HCT116 (cell line): ENCODE results near the gene AMPD1. TPM values are rescaled to one million over a fixed set of nuclear protein-coding genes. Genes with fewer than 3 reads are reported as not detected.

ENCODE experiments used
- ATAC-seq: fragments of 200-7000 bp; cut with Tn5 transposase; 2 replicates; pipeline ENCODE4 v1.9.1; 2020; ENCODE audit warnings: mild to moderate bottlenecking, moderate library complexity
- BruUV-seq: library from RNA; stranded (reverse); fragments of 400-500 nt; replicated peaks from 2 replicates; lab custom pipeline; 2021; lab: Mats Ljungman, UMichigan
- CTCF ChIA-PET: fragments of 300-600 bp; sonication (Branson Sonifier 250); formaldehyde crosslinking; loops from one replicate; lab custom pipeline; 2021; ENCODE audit warnings: antibody characterized with exemption; lab: Charles Lee
- POLR2A ChIA-PET: fragments of 300-600, 350-600 bp; sonication (Branson Sonifier 250); formaldehyde crosslinking; loops from one replicate; lab custom pipeline; 2021; ENCODE audit warnings: antibody characterized with exemption; lab: Charles Lee
- RAD21 ChIA-PET, 2 experiments: fragments of 300-600 bp; sonication (Branson Sonifier 250); formaldehyde crosslinking; loops; one replicate each; lab custom pipeline; 2023; ENCODE audit warnings: low total read pairs in 2 of 2; ENCODE audit not compliant: uncharacterized antibody in 2 of 2, unreplicated experiment in 2 of 2, low non-redundant PET in 1 of 2; lab: Charles Lee
- DNase-seq: peaks from one replicate; pipeline ENCODE4 v3.0.0-alpha.2; 2010; ENCODE audit warnings: low read depth, low spot score
- H2AFZ ChIP-seq: fragments of 200-600 bp; shearing (Covaris generic), sonication (generic); 2 replicates; pipeline ENCODE4 v1.6.1; 2017; ENCODE audit warnings: low read depth, mixed run types, mixed read lengths, antibody characterized with exemption, low read length; ENCODE audit not compliant: poor library complexity, severe bottlenecking
- H3K27ac ChIP-seq: 2 replicates; pipeline ENCODE4 v1.5.1; 2012; ENCODE audit warnings: low read depth, low read length
- H3K27me3 ChIP-seq: fragments of 200-600 bp; sonication (generic); 2 replicates; pipeline ENCODE4 v1.6.1; 2016; ENCODE audit warnings: mixed run types, low read length, mixed read lengths; ENCODE audit not compliant: insufficient read depth
- H3K36me3 ChIP-seq, 2 experiments: fragments of 200-500 bp in 1 of 2; fragments of 200-600 bp in 1 of 2; sonication (Bioruptor generic) in 1 of 2; sonication (generic) in 1 of 2; 2 replicates each; pipeline versions ENCODE4 v1.5.1 to v1.6.1; 2014 to 2016; ENCODE audit warnings: low read length in 2 of 2, inconsistent platforms in 1 of 2, mixed read lengths in 1 of 2, mixed run types in 1 of 2; ENCODE audit not compliant: insufficient read depth in 2 of 2, control insufficient read depth in 1 of 2
- H3K4me1 ChIP-seq, 2 experiments: fragments of 200-600 bp in 1 of 2; sonication (generic) in 1 of 2; 2 replicates each; pipeline versions ENCODE4 v1.5.1 to v1.6.1; 2012 to 2017; ENCODE audit warnings: low read length in 2 of 2, inconsistent platforms in 1 of 2, mild to moderate bottlenecking in 1 of 2, mixed read lengths in 1 of 2, mixed run types in 1 of 2, moderate library complexity in 1 of 2; ENCODE audit not compliant: insufficient read depth in 2 of 2, control insufficient read depth in 1 of 2
- H3K4me2 ChIP-seq: fragments of 200-600 bp; sonication (generic); 2 replicates; pipeline ENCODE4 v1.6.1; 2017; ENCODE audit warnings: mixed run types, low read length, mixed read lengths
- H3K4me3 ChIP-seq, 2 experiments: fragments of 200-600 bp in 1 of 2; sonication (generic) in 1 of 2; replicated peaks in 1 of 2; 2 replicates each; pipeline ENCODE4 v1.5.1; 2011 to 2016; ENCODE audit warnings: low read length in 2 of 2, control low read depth in 1 of 2, low read depth in 1 of 2, mild to moderate bottlenecking in 1 of 2, mixed read lengths in 1 of 2, mixed run types in 1 of 2
- H3K79me2 ChIP-seq: fragments of 200-600 bp; sonication (generic); 2 replicates; pipeline ENCODE4 v1.6.1; 2017; ENCODE audit warnings: mild to moderate bottlenecking, mixed run types, low read length, moderate library complexity, mixed read lengths; ENCODE audit not compliant: insufficient read depth
- H3K9ac ChIP-seq: fragments of 200-600 bp; sonication (generic); 2 replicates; pipeline ENCODE4 v1.6.1; 2016; ENCODE audit warnings: low read length, mixed read lengths
- H3K9me2 ChIP-seq: fragments of 200-600 bp; sonication (generic), shearing (Covaris generic); 2 replicates; pipeline ENCODE4 v1.6.1; 2017; ENCODE audit warnings: mixed run types, mild to moderate bottlenecking, moderate library complexity; ENCODE audit not compliant: insufficient read depth
- H3K9me3 ChIP-seq, 2 experiments: fragments of 200-500 bp in 1 of 2; fragments of 200-600 bp in 1 of 2; sonication (Bioruptor generic) in 1 of 2; sonication (generic) in 1 of 2; 2 replicates each; pipeline ENCODE4 v1.6.1; 2014 to 2017; ENCODE audit warnings: low read length in 2 of 2, mixed read lengths in 2 of 2, inconsistent platforms in 1 of 2, low read depth in 1 of 2, mild to moderate bottlenecking in 1 of 2, mixed run types in 1 of 2, moderate library complexity in 1 of 2; ENCODE audit not compliant: control insufficient read depth in 1 of 2, insufficient read depth in 1 of 2
- H4K20me1 ChIP-seq: fragments of 200-600 bp; sonication (generic), shearing (Covaris generic); 2 replicates; pipeline ENCODE4 v1.6.1; 2017; ENCODE audit warnings: mixed run types, mild to moderate bottlenecking, moderate library complexity; ENCODE audit not compliant: insufficient read depth
- ATF3 ChIP-seq: IDR thresholded peaks from 2 replicates; pipeline ENCODE4 v1.6.1; 2012
- CBX3 ChIP-seq: IDR thresholded peaks from 2 replicates; pipeline ENCODE4 v1.6.1; 2012; ENCODE audit warnings: low read depth
- CEBPB ChIP-seq: IDR thresholded peaks from 2 replicates; pipeline ENCODE4 v1.6.1; 2012; ENCODE audit warnings: low read depth
- CTCF ChIP-seq, 3 experiments: fragments of 200-600 bp in 1 of 3; sonication (generic) in 1 of 3; IDR thresholded peaks in 2 of 3; conservative IDR thresholded peaks in 1 of 3; 2 replicates each; pipeline ENCODE4 v1.5.1; 2012 to 2017; ENCODE audit warnings: low read depth in 2 of 3, low read length in 2 of 3, antibody characterized with exemption in 1 of 3, borderline replicate concordance in 1 of 3, control low read depth in 1 of 3, mild to moderate bottlenecking in 1 of 3, mixed read lengths in 1 of 3, mixed run types in 1 of 3, moderate library complexity in 1 of 3; ENCODE audit not compliant: insufficient read depth in 1 of 3
- ELF1 ChIP-seq: IDR thresholded peaks from 2 replicates; pipeline ENCODE4 v1.6.1; 2012; ENCODE audit warnings: low read depth, borderline replicate concordance
- EZH2 ChIP-seq: fragments of 200-600 bp; sonication (generic); IDR thresholded peaks from 2 replicates; pipeline ENCODE4 v1.6.1; 2017; ENCODE audit warnings: antibody characterized with exemption, mixed run types
- EZH2phosphoT487 ChIP-seq: fragments of 200-600 bp; IDR thresholded peaks from 2 replicates; pipeline ENCODE4 v1.6.1; 2018; ENCODE audit warnings: antibody characterized with exemption, borderline replicate concordance
- FOSL1 ChIP-seq: IDR thresholded peaks from 2 replicates; pipeline ENCODE4 v1.6.1; 2012; ENCODE audit warnings: low read depth
- JUND ChIP-seq: IDR thresholded peaks from 2 replicates; pipeline ENCODE4 v1.6.1; 2012
- POLR2AphosphoS5 ChIP-seq: IDR thresholded peaks from 2 replicates; pipeline ENCODE4 v1.6.1; 2011; ENCODE audit warnings: mild to moderate bottlenecking, low read depth, low read length, moderate library complexity
- REST ChIP-seq: IDR thresholded peaks from 2 replicates; pipeline ENCODE4 v1.6.1; 2012; ENCODE audit warnings: low read depth
- SIN3A ChIP-seq: IDR thresholded peaks from 2 replicates; pipeline ENCODE4 v1.6.1; 2012; ENCODE audit warnings: low read depth
- SP1 ChIP-seq: IDR thresholded peaks from 2 replicates; pipeline ENCODE4 v1.6.1; 2012; ENCODE audit warnings: low read depth
- SRF ChIP-seq: IDR thresholded peaks from 2 replicates; pipeline ENCODE4 v1.6.1; 2012; ENCODE audit warnings: low read depth
- TCF7L2 ChIP-seq: IDR thresholded peaks from 2 replicates; pipeline ENCODE4 v1.7.0; 2011; ENCODE audit warnings: borderline replicate concordance, inconsistent platforms; ENCODE audit not compliant: insufficient read depth, insufficient read length; ENCODE audit errors: extremely low read depth
- YY1 ChIP-seq: IDR thresholded peaks from 2 replicates; pipeline ENCODE4 v1.6.1; 2011; ENCODE audit warnings: low read length, low read depth, moderate library complexity, mild to moderate bottlenecking; ENCODE audit not compliant: insufficient replicate concordance; ENCODE audit errors: extremely low read depth
- intact Hi-C: fragments of 100-400 bp; cut with micrococcal nuclease; formaldehyde crosslinking; loops from 2 replicates; pipeline ENCODE4 v1.10.0; 2022
- total RNA-seq: library from RNA; stranded (reverse); gene quantifications from one replicate; pipeline ENCODE4 v1.2.1, GENCODE V29; 2021; ENCODE audit not compliant: unreplicated experiment

AMPD1 gene
- total RNA-seq, 1 experiment from 2014 or later: not detected

GRCh38 chr1:114688526-114688925 lies 6.8 kb downstream of the AMPD1 start:
- Histone ChIP-seq H4K20me1 (no peaks in the 10 kb centered on the region), H3K79me2 (no peaks in the 10 kb centered on the region), H3K9me2 (no peaks in the 10 kb centered on the region), H3K9me3 (no peaks in the 10 kb centered on the region), H3K36me3 (no peaks in the 10 kb centered on the region), H2AFZ (no peak overlapping the region), H3K9ac (no peak overlapping the region), H3K27me3 (peaks cover 11% of the 10 kb centered on the region; the same call in 1 of the 2 replicates), H3K4me1 (no peaks in the 10 kb centered on the region), H3K27ac (no peak overlapping the region), H3K4me2 (no peak overlapping the region), H3K4me3 (no peak overlapping the region)
- RAD21 ChIA-PET: no interaction called here
- no peak for ATAC-seq
- CTCF ChIA-PET: no interaction called here
- no peak for DNase-seq
- POLR2A ChIA-PET: no interaction called here
- intact Hi-C loops: no loop called here
- TF ChIP-seq SIN3A (no peak), YY1 (no peak), ATF3 (no peak), POLR2AphosphoS5 (no peak), SP1 (no peak), EZH2phosphoT487 (no peak), EZH2 (no peak), CEBPB (no peak), TCF7L2 (no peak)
- BruUV-seq: no TSS peak

- H3K27me3 ChIP-seq: peaks cover 11% of the 10 kb centered on the region; the same call in 1 of the 2 replicates
- ATAC-seq: no peak
- intact Hi-C loops: no loop called here
- H3K4me3 ChIP-seq: no peak overlapping the region
- CTCF ChIA-PET: no interaction called here
- H3K79me2 ChIP-seq: no peaks in the 10 kb centered on the region
- no peak for DNase-seq
- H3K9me2 ChIP-seq: no peaks in the 10 kb centered on the region
- H3K4me2 ChIP-seq: no peak overlapping the region
- no TSS peak for BruUV-seq
- H3K36me3 ChIP-seq: no peaks in the 10 kb centered on the region
- POLR2A ChIA-PET: no interaction called here
- no peaks in the 10 kb centered on the region for H3K4me1 ChIP-seq
- no peaks in the 10 kb centered on the region for H4K20me1 ChIP-seq
- H3K9me3 ChIP-seq: no peaks in the 10 kb centered on the region
- H2AFZ ChIP-seq: no peak overlapping the region
- no peak overlapping the region for H3K9ac ChIP-seq
- no peak overlapping the region for H3K27ac ChIP-seq
- RAD21 ChIA-PET: no interaction called here
- TF ChIP-seq SP1 (no peak), JUND (no peak), CTCF (IDR thresholded peaks at IDR 0.05 in 2 of 3, conservative IDR thresholded peaks at IDR 0.05 in 1 of 3; ENCODE audit: borderline replicate concordance in 1 of 3, insufficient read depth in 1 of 3, low read depth in 2 of 3, low read length in 2 of 3) (no peak), ATF3 (no peak), TCF7L2 (no peak), CBX3 (no peak), ELF1 (no peak), REST (no peak), SRF (no peak), FOSL1 (no peak)
Measured at GRCh38 chr1:114685851-114686250, 9.5 kb downstream of the AMPD1 start.
